ENCODE measurements around the gene ASGR2. TPM values are rescaled to one million over a fixed set of nuclear protein-coding genes. Genes with fewer than 3 reads are reported as not detected.

The ASGR2 gene
- total RNA-seq, 1 donor from 2014 or later = not detected

DNA sequence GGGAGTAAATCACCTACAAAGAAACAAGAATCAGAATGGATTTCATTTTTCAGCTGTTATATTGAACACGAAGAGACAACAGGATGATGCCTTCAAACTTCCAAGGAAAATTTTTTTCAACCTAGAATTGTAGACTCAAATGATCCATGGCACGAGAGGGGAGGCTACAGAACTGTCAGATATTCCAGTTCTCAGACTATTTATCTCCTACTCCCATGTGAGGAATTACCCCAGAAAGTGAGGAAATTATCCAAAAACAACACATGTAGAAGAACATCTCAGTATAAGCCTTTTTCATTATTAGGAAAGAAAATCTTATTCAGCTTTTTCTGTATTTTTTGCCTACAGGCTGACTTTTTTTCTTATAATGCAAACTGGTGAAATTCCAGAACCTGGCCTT is 5.5 kb upstream of the ASGR2 start:
- Histone ChIP-seq H3K36me3 (ENCODE audit: control insufficient read depth, insufficient read depth, low read length) (no peaks in the 10 kb centered on the region), H3K4me3 (ENCODE audit: low read depth, low read length) (no peak overlapping the region), H3K27me3 (ENCODE audit: control insufficient read depth, insufficient read depth, low read length) (no peaks in the 10 kb centered on the region)
- TF ChIP-seq, protein P1, sequence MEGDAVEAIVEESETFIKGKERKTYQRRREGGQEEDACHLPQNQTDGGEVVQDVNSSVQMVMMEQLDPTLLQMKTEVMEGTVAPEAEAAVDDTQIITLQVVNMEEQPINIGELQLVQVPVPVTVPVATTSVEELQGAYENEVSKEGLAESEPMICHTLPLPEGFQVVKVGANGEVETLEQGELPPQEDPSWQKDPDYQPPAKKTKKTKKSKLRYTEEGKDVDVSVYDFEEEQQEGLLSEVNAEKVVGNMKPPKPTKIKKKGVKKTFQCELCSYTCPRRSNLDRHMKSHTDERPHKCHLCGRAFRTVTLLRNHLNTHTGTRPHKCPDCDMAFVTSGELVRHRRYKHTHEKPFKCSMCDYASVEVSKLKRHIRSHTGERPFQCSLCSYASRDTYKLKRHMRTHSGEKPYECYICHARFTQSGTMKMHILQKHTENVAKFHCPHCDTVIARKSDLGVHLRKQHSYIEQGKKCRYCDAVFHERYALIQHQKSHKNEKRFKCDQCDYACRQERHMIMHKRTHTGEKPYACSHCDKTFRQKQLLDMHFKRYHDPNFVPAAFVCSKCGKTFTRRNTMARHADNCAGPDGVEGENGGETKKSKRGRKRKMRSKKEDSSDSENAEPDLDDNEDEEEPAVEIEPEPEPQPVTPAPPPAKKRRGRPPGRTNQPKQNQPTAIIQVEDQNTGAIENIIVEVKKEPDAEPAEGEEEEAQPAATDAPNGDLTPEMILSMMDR (IDR thresholded peaks at IDR 0.05; ENCODE audit: insufficient read depth, low read length, severe bottlenecking) = no peak
- no peak for DNase-seq (ENCODE audit: low read depth)
- FAIRE-seq = no peak

DNA sequence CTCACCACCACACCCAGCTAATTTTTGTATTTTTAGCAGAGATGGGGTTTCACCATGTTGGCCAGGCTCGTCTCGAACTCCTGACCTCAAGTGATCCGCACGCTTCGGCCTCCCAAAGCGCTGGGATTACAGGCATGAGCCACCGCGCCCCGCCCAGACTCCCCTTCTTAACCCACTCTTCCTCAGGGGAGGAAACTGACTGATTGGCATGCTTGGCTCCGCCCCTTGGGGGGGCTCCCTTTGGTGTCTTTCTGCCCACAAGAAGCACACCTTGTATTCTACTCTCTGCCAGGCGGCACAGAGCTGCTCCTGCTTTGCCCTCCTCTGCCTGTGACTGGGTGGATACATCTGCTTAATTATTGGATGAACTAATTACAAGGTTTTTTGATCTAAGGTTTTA is 4.7 kb upstream of the ASGR2 start:
- FAIRE-seq = no peak

DNA sequence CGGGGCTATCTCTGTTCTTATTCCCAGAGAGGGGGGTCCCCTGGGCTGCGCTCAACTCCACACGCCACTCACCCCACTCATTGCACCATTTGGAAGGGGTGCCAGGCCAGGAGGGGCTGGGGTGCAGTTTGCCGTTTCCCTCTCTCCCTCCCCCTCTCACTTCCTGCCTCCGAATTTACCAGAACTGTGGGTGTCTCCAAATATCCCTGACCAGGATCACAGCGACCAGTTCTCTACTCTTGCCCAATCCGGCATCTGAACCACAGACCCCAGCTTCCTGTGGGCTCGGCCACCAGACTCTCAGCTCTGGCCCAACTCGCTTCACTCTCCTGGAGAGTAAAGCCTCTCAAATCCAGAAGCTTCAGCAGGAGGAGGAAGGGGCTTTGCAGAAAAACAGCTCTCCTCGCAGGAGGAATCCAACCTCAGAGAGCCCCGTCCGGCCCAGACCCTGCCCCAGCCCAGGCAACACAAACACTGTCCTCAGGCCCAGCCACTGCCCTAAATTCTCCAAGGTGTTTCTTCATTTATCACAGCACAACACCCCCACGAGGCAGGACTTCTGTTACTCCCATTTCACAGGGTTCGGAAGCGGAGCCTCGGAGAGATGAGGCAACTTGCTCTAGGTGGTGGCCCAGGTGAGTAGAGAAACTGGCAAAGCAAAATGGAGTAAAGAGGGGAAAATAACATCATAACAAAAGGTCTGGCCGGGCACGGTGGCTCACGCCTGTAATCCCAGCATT is 423 bp upstream of the ASGR2 start:
- Histone ChIP-seq H3K4me3 (ENCODE audit: low read depth, low read length) (no peak overlapping the region), H3K27me3 (ENCODE audit: control insufficient read depth, insufficient read depth, low read length) (no peaks in the 10 kb centered on the region), H3K36me3 (ENCODE audit: control insufficient read depth, insufficient read depth, low read length) (no peaks in the 10 kb centered on the region)
- no peak for DNase-seq (ENCODE audit: low read depth)
- TF ChIP-seq, protein P1 (IDR thresholded peaks at IDR 0.05; ENCODE audit: insufficient read depth, low read length, severe bottlenecking) = no peak
- no peak for FAIRE-seq

More for the DNA sequence above, 4.7 kb upstream of the ASGR2 start:
- Histone ChIP-seq H3K36me3 (ENCODE audit: control insufficient read depth, insufficient read depth, low read length) (no peaks in the 10 kb centered on the region), H3K4me3 (ENCODE audit: low read depth, low read length) (no peak overlapping the region), H3K27me3 (ENCODE audit: control insufficient read depth, insufficient read depth, low read length) (no peaks in the 10 kb centered on the region)
- DNase-seq (ENCODE audit: low read depth) = no peak
- TF ChIP-seq, protein P1 (IDR thresholded peaks at IDR 0.05; ENCODE audit: insufficient read depth, low read length, severe bottlenecking) = no peak

DNA sequence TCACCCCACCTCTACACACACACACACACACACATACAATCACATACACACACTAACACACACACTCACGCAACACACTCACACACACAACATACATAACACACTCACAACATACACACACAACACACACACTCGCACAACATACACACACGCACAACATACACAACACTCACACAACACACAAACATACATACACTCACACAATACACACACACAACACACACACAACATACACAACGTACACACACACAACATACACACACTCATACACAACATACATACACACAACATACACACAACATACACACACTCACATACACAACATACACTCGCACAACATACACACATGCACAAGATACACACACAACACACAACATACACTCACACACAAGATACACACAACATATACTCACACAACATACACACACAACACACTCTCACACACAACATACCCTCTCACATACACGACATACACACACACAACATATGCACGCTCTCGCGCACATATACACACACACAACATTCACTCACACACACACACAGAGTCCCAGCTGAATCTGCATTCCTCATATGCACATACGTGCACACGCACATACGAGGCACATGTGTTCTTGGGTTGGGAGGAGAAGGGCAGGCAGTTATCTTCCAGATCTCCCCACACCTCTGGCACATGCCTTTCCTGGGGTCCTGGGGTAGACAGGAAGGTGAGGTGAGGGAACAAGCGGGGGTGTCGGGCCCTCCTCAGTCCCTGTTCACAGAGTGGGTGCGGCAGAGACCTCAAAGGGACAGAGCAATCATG is 1.1 kb downstream of the ASGR2 start:
- DNase-seq (ENCODE audit: low read depth) (no peak), FAIRE-seq (peak; percentile 98)
- TF ChIP-seq, protein P1 (IDR thresholded peaks at IDR 0.05; ENCODE audit: insufficient read depth, low read length, severe bottlenecking) = no peak
- H3K36me3 ChIP-seq (ENCODE audit: control insufficient read depth, insufficient read depth, low read length) = no peaks in the 10 kb centered on the region
- H3K27me3 ChIP-seq (ENCODE audit: control insufficient read depth, insufficient read depth, low read length) = no peaks in the 10 kb centered on the region
- H3K4me3 ChIP-seq (ENCODE audit: low read depth, low read length) = no peak overlapping the region

DNA sequence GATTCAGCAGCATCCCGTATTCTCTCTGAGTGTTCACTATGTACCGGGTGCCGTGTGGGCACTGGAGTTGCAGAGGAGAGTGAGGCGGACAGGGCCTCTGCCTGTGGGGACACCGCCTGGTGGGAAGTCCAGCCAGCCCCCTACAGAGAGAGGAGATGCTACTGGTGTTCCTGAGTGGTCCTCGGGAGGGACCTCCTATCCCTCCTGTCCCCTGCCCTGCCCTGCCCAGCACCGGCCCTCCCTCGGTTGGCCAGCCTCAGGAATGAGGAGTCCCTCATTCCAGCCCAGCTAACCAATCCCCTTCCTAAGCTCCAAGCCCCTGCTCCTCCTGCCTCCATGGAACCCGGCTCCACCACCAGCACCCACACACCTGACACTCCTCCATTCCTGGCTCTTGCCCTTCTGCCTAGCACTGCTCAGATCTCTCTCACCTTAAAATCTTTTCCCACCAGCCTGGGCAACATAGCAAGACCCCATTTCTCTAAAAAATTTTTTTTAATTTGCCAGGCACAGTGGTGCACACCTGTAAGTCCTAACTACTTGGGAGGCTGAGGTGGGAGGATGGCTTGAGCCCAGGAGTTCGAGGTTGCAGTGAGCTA is 2.0 kb downstream of the ASGR2 start:
- DNase-seq (ENCODE audit: low read depth) = no peak
- TF ChIP-seq, protein P1 (IDR thresholded peaks at IDR 0.05; ENCODE audit: insufficient read depth, low read length, severe bottlenecking) = no peak
- H3K36me3 ChIP-seq (ENCODE audit: control insufficient read depth, insufficient read depth, low read length) = no peaks in the 10 kb centered on the region
- H3K27me3 ChIP-seq (ENCODE audit: control insufficient read depth, insufficient read depth, low read length) = no peaks in the 10 kb centered on the region
- no peak for FAIRE-seq
- H3K4me3 ChIP-seq (ENCODE audit: low read depth, low read length) = no peak overlapping the region

Measured in bronchial epithelial cell (primary cell).